Tibial artery (tissue), 4 donors: Measurements from ENCODE around the gene CADPS2.
"Not testable (repeated sequence)": the region's sequence is repeated elsewhere in the genome, so short reads cannot be mapped to it uniquely, and the experiment has no call there.

Experiments used
- DNase-seq, 2 donors: peaks; one replicate each; pipeline ENCODE4 v3.0.0-alpha.2; 2019
- H3K27ac ChIP-seq, 2 donors: fragments of 200-600 bp; sonication (generic) in 1 of 2; 1 replicate in 1 of 2; 2 replicates in 1 of 2; pipeline ENCODE4 v1.5.1; 2018 to 2019; ENCODE audit warnings: mild to moderate bottlenecking in 1 of 2
- H3K27me3 ChIP-seq, 2 donors: fragments of 200-600 bp; sonication (generic) in 1 of 2; one replicate each; pipeline versions ENCODE4 v1.5.1 to v1.6.0; 2016 to 2019
- H3K36me3 ChIP-seq, 3 donors: fragments of 200-600 bp; sonication (generic) in 2 of 3; one replicate each; pipeline ENCODE4 v1.5.1; 2016 to 2019; ENCODE audit warnings: mild to moderate bottlenecking in 2 of 3
- H3K4me1 ChIP-seq, 4 donors: fragments of 200-600 bp; sonication (generic) in 2 of 4; 1 replicate in 3 of 4; 2 replicates in 1 of 4; pipeline ENCODE4 v1.5.1; 2016 to 2019
- H3K4me3 ChIP-seq, 2 donors: fragments of 200-600 bp; sonication (generic) in 1 of 2; 1 replicate in 1 of 2; 2 replicates in 1 of 2; pipeline ENCODE4 v1.5.1; 2018 to 2019; ENCODE audit warnings: mild to moderate bottlenecking in 2 of 2
- H3K9me3 ChIP-seq, 3 donors: fragments of 200-600 bp; sonication (generic) in 1 of 3; one replicate each; pipeline ENCODE4 v1.5.1; 2016 to 2019
- CTCF ChIP-seq, 2 experiments: fragments of 200-600 bp in 1 of 2; fragments of 450-650 bp in 1 of 2; IDR thresholded peaks; one replicate each; pipeline ENCODE4 v1.5.1; 2017 to 2019; ENCODE audit warnings: antibody characterized with exemption in 2 of 2, mild to moderate bottlenecking in 1 of 2, moderate library complexity in 1 of 2
- intact Hi-C: fragments of 100-400 bp; cut with DNase I; formaldehyde crosslinking; loops from one replicate; pipeline ENCODE4 v1.15.0; 2023; ENCODE audit warnings: low total_unique reads

The CADPS2 gene

GRCh38 chr7:122290476-122290875, 595.8 kb downstream of the CADPS2 start:
- TF ChIP-seq CTCF (IDR thresholded peaks at IDR 0.05) = no peak
- H3K4me1 ChIP-seq = no peaks in the 10 kb centered on the region
- DNase-seq = no peak
- intact Hi-C loops = no loop called here
- no peak overlapping the region for H3K27ac ChIP-seq
- no peaks in the 10 kb centered on the region for H3K36me3 ChIP-seq
- H3K9me3 ChIP-seq = peaks cover 6 to 20% (median 14%) of the 10 kb centered on the region in 3 donors
- H3K27me3 ChIP-seq = peaks cover 0 to 8% of the 10 kb centered on the region in 2 donors
- H3K4me3 ChIP-seq = no peak overlapping the region

GRCh38 chr7:122289426-122289825, 596.8 kb downstream of the CADPS2 start:
- Histone ChIP-seq H3K9me3 (peaks cover 6 to 20% (median 14%) of the 10 kb centered on the region in 3 donors), H3K36me3 (no peaks in the 10 kb centered on the region), H3K4me3 (no peak overlapping the region), H3K27me3 (peaks cover 0 to 5% of the 10 kb centered on the region in 2 donors), H3K27ac (no peak overlapping the region), H3K4me1 (no peaks in the 10 kb centered on the region)
- intact Hi-C loops = no loop called here
- DNase-seq = no peak
- no peak for TF ChIP-seq CTCF (IDR thresholded peaks at IDR 0.05)

- H3K9me3 ChIP-seq, H3K27me3 ChIP-seq, H3K4me3 ChIP-seq, intact Hi-C loops, DNase-seq, H3K4me1 ChIP-seq, H3K36me3 ChIP-seq, H3K27ac ChIP-seq: not testable (repeated sequence)
Measured at GRCh38 chr7:122284608-122285007, 601.7 kb downstream of the CADPS2 start.

- intact Hi-C loops = no loop called here
- Histone ChIP-seq H3K4me3 (no peak overlapping the region), H3K9me3 (no peaks in the 10 kb centered on the region), H3K27me3 (no peaks in the 10 kb centered on the region), H3K36me3 (no peaks in the 10 kb centered on the region), H3K4me1 (no peaks in the 10 kb centered on the region), H3K27ac (no peak overlapping the region)
- no peak for TF ChIP-seq CTCF (IDR thresholded peaks at IDR 0.05)
- no peak for DNase-seq
Measured at GRCh38 chr7:122273117-122273516, 613.1 kb downstream of the CADPS2 start.

GRCh38 chr7:122269241-122269640, 617.0 kb downstream of the CADPS2 start:
- Histone ChIP-seq H3K36me3 (no peaks in the 10 kb centered on the region), H3K9me3 (no peaks in the 10 kb centered on the region), H3K27ac (no peak overlapping the region), H3K27me3 (no peaks in the 10 kb centered on the region), H3K4me1 (no peaks in the 10 kb centered on the region), H3K4me3 (no peak overlapping the region)
- intact Hi-C loops = no loop called here
- TF ChIP-seq CTCF (IDR thresholded peaks at IDR 0.05) = no peak
- DNase-seq = no peak
